ENCODE data around the gene CAP2.

CAP2 gene

GRCh38 chr6:17389274-17389847 lies 4.0 kb upstream of the CAP2 start:
- no peak overlapping the region for H3K27ac ChIP-seq
- no peak overlapping the region for H3K4me3 ChIP-seq (ENCODE audit: low read depth in 1 of 2, low read length in 1 of 2)
- peaks cover 16 to 17% of the 10 kb centered on the region in 2 experiments for H3K4me1 ChIP-seq (ENCODE audit: control insufficient read depth in 1 of 2, insufficient read depth in 1 of 2, low read depth in 1 of 2, low read length in 1 of 2)
- TF ChIP-seq CTCF (IDR thresholded peaks at IDR 0.05): no peak
- H3K36me3 ChIP-seq: no peaks in the 10 kb centered on the region
- peaks cover 35% of the 10 kb centered on the region for H3K27me3 ChIP-seq
- H3K9me3 ChIP-seq: no peaks in the 10 kb centered on the region

GRCh38 chr6:17390276-17390675 lies 3.1 kb upstream of the CAP2 start:
- Histone ChIP-seq H3K36me3 (no peaks in the 10 kb centered on the region), H3K27ac (no peak overlapping the region), H3K4me1 (ENCODE audit: control insufficient read depth in 1 of 2, insufficient read depth in 1 of 2, low read depth in 1 of 2, low read length in 1 of 2) (peaks cover 16 to 17% of the 10 kb centered on the region in 2 experiments), H3K4me3 (ENCODE audit: low read depth in 1 of 2, low read length in 1 of 2) (no peak overlapping the region), H3K27me3 (peaks cover 45% of the 10 kb centered on the region), H3K9me3 (no peaks in the 10 kb centered on the region)
- TF ChIP-seq CTCF (IDR thresholded peaks at IDR 0.05): no peak

DNA sequence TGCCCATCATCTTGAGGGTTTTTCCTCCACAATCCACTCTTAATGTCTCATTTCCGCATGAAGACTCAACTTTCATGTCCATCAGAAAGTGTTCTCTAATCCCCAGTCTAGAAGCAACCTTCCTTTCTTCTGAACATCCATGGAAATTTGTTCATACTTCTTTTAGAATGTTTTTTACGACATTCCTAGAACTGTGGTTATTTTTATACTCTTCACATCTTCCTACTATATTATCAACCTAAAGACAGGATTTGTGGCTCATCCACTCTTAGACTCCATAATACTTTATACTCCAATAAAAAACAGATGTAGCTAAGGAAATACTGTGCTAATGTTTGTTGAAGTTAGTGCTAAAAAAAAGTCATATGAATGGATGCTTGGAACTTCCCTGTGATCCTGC lies 1.4 kb upstream of the CAP2 start:
- Histone ChIP-seq H3K36me3 (no peaks in the 10 kb centered on the region), H3K27ac (no peak overlapping the region), H3K4me1 (ENCODE audit: control insufficient read depth in 1 of 2, insufficient read depth in 1 of 2, low read depth in 1 of 2, low read length in 1 of 2) (peaks cover 16 to 17% of the 10 kb centered on the region in 2 experiments), H3K4me3 (ENCODE audit: low read depth in 1 of 2, low read length in 1 of 2) (no peak overlapping the region), H3K27me3 (peaks cover 61% of the 10 kb centered on the region), H3K9me3 (no peaks in the 10 kb centered on the region)
- no peak for TF ChIP-seq CTCF (IDR thresholded peaks at IDR 0.05)

GRCh38 chr6:17393892-17394631 lies 667 bp downstream of the CAP2 start:
- peaks cover 10% of the 10 kb centered on the region in 2 experiments for H3K4me1 ChIP-seq (ENCODE audit: control insufficient read depth in 1 of 2, insufficient read depth in 1 of 2, low read depth in 1 of 2, low read length in 1 of 2)
- H3K27ac ChIP-seq: no peak overlapping the region
- H3K27me3 ChIP-seq: peaks cover 65% of the 10 kb centered on the region
- no peak for TF ChIP-seq CTCF (IDR thresholded peaks at IDR 0.05)
- H3K9me3 ChIP-seq: no peaks in the 10 kb centered on the region
- peak overlapping the region; percentile 10 to 49 for H3K4me3 ChIP-seq (ENCODE audit: low read depth in 1 of 2, low read length in 1 of 2)
- H3K36me3 ChIP-seq: no peaks in the 10 kb centered on the region

DNA sequence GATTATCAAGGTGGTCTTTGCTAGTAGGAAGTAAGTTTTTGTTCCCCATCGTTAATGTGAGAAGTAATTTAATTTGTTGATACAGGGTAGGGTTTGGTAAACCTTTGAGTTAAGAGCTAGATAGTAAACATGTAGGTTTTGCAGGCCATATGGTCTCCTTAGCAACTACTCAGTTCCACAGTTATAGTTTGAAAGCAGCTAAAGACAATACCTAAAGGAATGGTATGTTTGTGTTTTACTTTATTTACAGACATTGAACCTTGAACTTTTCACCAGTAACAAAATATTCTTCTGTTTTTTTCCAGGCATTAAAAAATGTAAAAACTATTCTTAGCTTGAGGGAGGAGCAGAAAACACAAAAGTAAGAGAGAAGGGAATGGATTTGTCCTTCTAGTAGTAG lies 1.7 kb downstream of the CAP2 start:
- Histone ChIP-seq H3K9me3 (no peaks in the 10 kb centered on the region), H3K4me3 (ENCODE audit: low read depth in 1 of 2, low read length in 1 of 2) (no peak overlapping the region), H3K27me3 (peaks cover 66% of the 10 kb centered on the region), H3K27ac (no peak overlapping the region), H3K4me1 (ENCODE audit: control insufficient read depth in 1 of 2, insufficient read depth in 1 of 2, low read depth in 1 of 2, low read length in 1 of 2) (peaks cover 10% of the 10 kb centered on the region in 2 experiments), H3K36me3 (no peaks in the 10 kb centered on the region)
- TF ChIP-seq CTCF (IDR thresholded peaks at IDR 0.05): no peak

Measured in neutrophil (primary cell).